GM18873 (cell line): ENCODE results near the gene DBH.

Experiments
- ATAC-seq: cut with Tn5 transposase; IDR thresholded peaks from one replicate; pipeline ENCODE4 v1.9.1; 2021; ENCODE audit warnings: mild to moderate bottlenecking, moderate library complexity, moderate number of reproducible peaks; ENCODE audit not compliant: unreplicated experiment, low FRiP score

Gene DBH

GRCh38 chr9:133641396-133641655 is 5.2 kb downstream of the DBH start:
- ATAC-seq = no peak

GRCh38 chr9:133641861-133642595 is 5.9 kb downstream of the DBH start:
- no peak for ATAC-seq

- no peak for ATAC-seq
Observed at GRCh38 chr9:133642708-133643361, 6.7 kb downstream of the DBH start.

- no peak for ATAC-seq
Observed at GRCh38 chr9:133643362-133643755, 7.2 kb downstream of the DBH start.

GRCh38 chr9:133643978-133644760 is 8.0 kb downstream of the DBH start:
- no peak for ATAC-seq

GRCh38 chr9:133645021-133645765 is 9.0 kb downstream of the DBH start:
- no peak for ATAC-seq

- no peak for ATAC-seq
Observed at GRCh38 chr9:133647148-133647547, 11.0 kb downstream of the DBH start.

GRCh38 chr9:133647765-133648469 is 11.8 kb downstream of the DBH start:
- ATAC-seq = no peak

GRCh38 chr9:133649194-133649593 is 13.0 kb downstream of the DBH start:
- ATAC-seq = no peak

GRCh38 chr9:133650026-133650425 is 13.9 kb downstream of the DBH start:
- ATAC-seq = no peak

GRCh38 chr9:133653638-133654037 is 17.5 kb downstream of the DBH start:
- ATAC-seq = no peak

GRCh38 chr9:133654736-133655657 is 18.8 kb downstream of the DBH start:
- no peak for ATAC-seq

- no peak for ATAC-seq
Observed at GRCh38 chr9:133655701-133656100, 19.5 kb downstream of the DBH start.

GRCh38 chr9:133656211-133657119 is 20.3 kb downstream of the DBH start:
- no peak for ATAC-seq

- ATAC-seq = no peak
Observed at GRCh38 chr9:133657120-133657661, 21.0 kb downstream of the DBH start.

GRCh38 chr9:133658442-133659431 is 22.6 kb downstream of the DBH start:
- ATAC-seq = no peak

- no peak for ATAC-seq
Observed at GRCh38 chr9:133659516-133659915, 23.4 kb downstream of the DBH start.
